ENCODE measurements around the gene DDX31.

The DDX31 gene

DNA sequence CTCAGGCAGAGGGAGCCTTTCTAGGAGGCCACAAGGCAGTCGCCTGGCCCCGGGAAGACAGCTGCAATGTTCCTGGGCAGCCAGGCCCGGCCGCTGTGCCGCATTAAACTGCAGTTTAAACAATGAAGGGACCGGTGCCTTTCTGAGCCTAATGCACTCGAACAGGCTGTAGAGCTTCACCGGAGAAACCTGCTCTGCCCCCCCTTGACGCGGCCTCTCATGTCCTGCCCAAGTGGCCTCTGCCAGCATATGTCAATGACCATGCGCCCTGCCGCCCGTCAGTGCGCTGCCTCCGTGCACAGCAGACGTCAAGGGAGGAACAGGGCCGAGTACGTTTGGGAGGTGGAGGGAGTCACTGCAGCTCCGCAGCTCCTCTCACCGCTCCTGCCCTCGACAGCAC, 125.8 kb downstream of the DDX31 start:
- no peak overlapping the region for H3K4me3 ChIP-seq (ENCODE audit: low read length)
- H3K9me3 ChIP-seq (ENCODE audit: control insufficient read depth, insufficient read depth, low read length) = no peaks in the 10 kb centered on the region
- H4K20me1 ChIP-seq (ENCODE audit: control insufficient read depth, insufficient read depth, low read depth, low read length) = no peaks in the 10 kb centered on the region
- H3K79me2 ChIP-seq (ENCODE audit: control insufficient read depth, low read length) = no peaks in the 10 kb centered on the region
- H3K4me1 ChIP-seq (ENCODE audit: control insufficient read depth, low read length) = peaks cover 34% of the 10 kb centered on the region
- H3K27me3 ChIP-seq (ENCODE audit: control insufficient read depth, low read length) = no peaks in the 10 kb centered on the region
- H3K36me3 ChIP-seq (ENCODE audit: control insufficient read depth, low read length) = no peaks in the 10 kb centered on the region
- no peaks in the 10 kb centered on the region for H3K9me2 ChIP-seq (replicated peaks; ENCODE audit: control insufficient read depth, low read length)
- H3K4me2 ChIP-seq (ENCODE audit: low read length) = no peak overlapping the region
- TF ChIP-seq EZH2phosphoT487 (IDR thresholded peaks at IDR 0.05; ENCODE audit: borderline replicate concordance, low read length) = no peak
- TF ChIP-seq, protein P1, sequence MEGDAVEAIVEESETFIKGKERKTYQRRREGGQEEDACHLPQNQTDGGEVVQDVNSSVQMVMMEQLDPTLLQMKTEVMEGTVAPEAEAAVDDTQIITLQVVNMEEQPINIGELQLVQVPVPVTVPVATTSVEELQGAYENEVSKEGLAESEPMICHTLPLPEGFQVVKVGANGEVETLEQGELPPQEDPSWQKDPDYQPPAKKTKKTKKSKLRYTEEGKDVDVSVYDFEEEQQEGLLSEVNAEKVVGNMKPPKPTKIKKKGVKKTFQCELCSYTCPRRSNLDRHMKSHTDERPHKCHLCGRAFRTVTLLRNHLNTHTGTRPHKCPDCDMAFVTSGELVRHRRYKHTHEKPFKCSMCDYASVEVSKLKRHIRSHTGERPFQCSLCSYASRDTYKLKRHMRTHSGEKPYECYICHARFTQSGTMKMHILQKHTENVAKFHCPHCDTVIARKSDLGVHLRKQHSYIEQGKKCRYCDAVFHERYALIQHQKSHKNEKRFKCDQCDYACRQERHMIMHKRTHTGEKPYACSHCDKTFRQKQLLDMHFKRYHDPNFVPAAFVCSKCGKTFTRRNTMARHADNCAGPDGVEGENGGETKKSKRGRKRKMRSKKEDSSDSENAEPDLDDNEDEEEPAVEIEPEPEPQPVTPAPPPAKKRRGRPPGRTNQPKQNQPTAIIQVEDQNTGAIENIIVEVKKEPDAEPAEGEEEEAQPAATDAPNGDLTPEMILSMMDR (IDR thresholded peaks at IDR 0.05; ENCODE audit: low read depth, low read length, poor library complexity, severe bottlenecking) = no peak
- H3K27ac ChIP-seq (ENCODE audit: low read depth, low read length) = no peak overlapping the region
- H3F3A ChIP-seq (ENCODE audit: control insufficient read depth, insufficient read depth) = peaks cover 16% of the 10 kb centered on the region

DNA sequence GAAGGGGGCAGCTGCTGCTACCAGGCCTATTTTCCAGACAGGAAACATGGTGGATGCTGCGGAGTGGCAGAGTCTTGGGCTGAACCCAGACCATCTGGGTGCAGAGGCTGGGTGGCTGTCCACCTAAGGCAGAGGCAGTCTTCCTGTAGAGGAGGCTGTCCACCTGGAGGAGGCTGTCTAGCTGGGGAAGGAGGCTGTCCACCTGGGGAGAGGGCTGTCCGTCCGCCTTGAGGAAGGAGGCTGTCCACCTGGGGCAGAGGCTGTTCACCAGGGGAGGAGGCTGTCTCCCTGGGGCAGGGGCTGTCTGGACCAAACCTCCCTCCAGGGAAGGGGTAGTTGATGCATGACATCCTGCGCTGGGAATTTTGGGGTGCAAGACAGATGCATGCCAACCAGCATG, 126.5 kb downstream of the DDX31 start:
- Histone ChIP-seq H3K4me1 (ENCODE audit: control insufficient read depth, low read length) (peaks cover 27% of the 10 kb centered on the region), H3K27me3 (ENCODE audit: control insufficient read depth, low read length) (no peaks in the 10 kb centered on the region), H3K36me3 (ENCODE audit: control insufficient read depth, low read length) (no peaks in the 10 kb centered on the region), H3F3A (ENCODE audit: control insufficient read depth, insufficient read depth) (peaks cover 12% of the 10 kb centered on the region), H3K27ac (ENCODE audit: low read depth, low read length) (no peak overlapping the region), H3K9me3 (ENCODE audit: control insufficient read depth, insufficient read depth, low read length) (no peaks in the 10 kb centered on the region), H3K79me2 (ENCODE audit: control insufficient read depth, low read length) (no peaks in the 10 kb centered on the region), H3K4me2 (ENCODE audit: low read length) (no peak overlapping the region), H4K20me1 (ENCODE audit: control insufficient read depth, insufficient read depth, low read depth, low read length) (no peaks in the 10 kb centered on the region), H3K9me2 (replicated peaks; ENCODE audit: control insufficient read depth, low read length) (no peaks in the 10 kb centered on the region), H3K4me3 (ENCODE audit: low read length) (no peak overlapping the region)
- TF ChIP-seq, protein P1 (IDR thresholded peaks at IDR 0.05; ENCODE audit: low read depth, low read length, poor library complexity, severe bottlenecking) = no peak
- no peak for TF ChIP-seq EZH2phosphoT487 (IDR thresholded peaks at IDR 0.05; ENCODE audit: borderline replicate concordance, low read length)

Data from DOHH2 (cell line).